Mesendoderm (in vitro differentiated cells): ENCODE measurements around the gene SPINK7.

Source experiments
- DNase-seq: peaks from one replicate; pipeline ENCODE4 v3.0.0; 2013
- H2AK5ac ChIP-seq: 2 replicates; pipeline ENCODE4 v1.6.1; 2013; ENCODE audit warnings: low read length, inconsistent platforms
- H2BK120ac ChIP-seq: 2 replicates; pipeline ENCODE4 v1.6.1; 2013; ENCODE audit warnings: low read depth, mild to moderate bottlenecking, low read length, moderate library complexity, mixed read lengths
- H2BK15ac ChIP-seq: replicated peaks from 2 replicates; pipeline ENCODE4 v1.6.1; 2013; ENCODE audit warnings: low read depth, mild to moderate bottlenecking, moderate library complexity
- H2BK5ac ChIP-seq: 2 replicates; pipeline ENCODE4 v1.6.1; 2013; ENCODE audit warnings: low read length, inconsistent platforms
- H3K18ac ChIP-seq: 2 replicates; pipeline ENCODE4 v1.6.1; 2013; ENCODE audit warnings: mild to moderate bottlenecking, low read length, mixed read lengths
- H3K23ac ChIP-seq: one replicate; pipeline ENCODE4 v1.6.1; 2013; ENCODE audit warnings: low read length
- H3K27ac ChIP-seq: 2 replicates; pipeline ENCODE4 v1.5.1; 2013; ENCODE audit warnings: low read depth, mild to moderate bottlenecking, inconsistent platforms, low read length, moderate library complexity
- H3K27me3 ChIP-seq: 2 replicates; pipeline ENCODE4 v1.6.1; 2013; ENCODE audit warnings: low read length, control low read depth, mild to moderate bottlenecking, inconsistent platforms; ENCODE audit not compliant: insufficient read depth, poor library complexity
- H3K36me3 ChIP-seq: 2 replicates; pipeline ENCODE4 v1.6.1; 2013; ENCODE audit warnings: low read length, inconsistent platforms; ENCODE audit not compliant: control insufficient read depth, insufficient read depth
- H3K4ac ChIP-seq: one replicate; pipeline ENCODE4 v1.6.1; 2013; ENCODE audit warnings: low read depth, mild to moderate bottlenecking, low read length, moderate library complexity
- H3K4me1 ChIP-seq: 2 replicates; pipeline ENCODE4 v1.6.1; 2013; ENCODE audit warnings: low read depth, low read length, inconsistent platforms; ENCODE audit not compliant: control insufficient read depth
- H3K4me2 ChIP-seq: 2 replicates; pipeline ENCODE4 v1.6.1; 2013; ENCODE audit warnings: low read length
- H3K4me3 ChIP-seq: 2 replicates; pipeline ENCODE4 v1.5.1; 2013; ENCODE audit warnings: mild to moderate bottlenecking, low read length
- H3K56ac ChIP-seq: one replicate; pipeline ENCODE4 v1.6.1; 2013; ENCODE audit warnings: low read length
- H3K79me1 ChIP-seq: 2 replicates; pipeline ENCODE4 v1.6.1; 2013; ENCODE audit warnings: low read length, inconsistent platforms
- H3K79me2 ChIP-seq: 2 replicates; pipeline ENCODE4 v1.6.1; 2013; ENCODE audit warnings: mild to moderate bottlenecking, low read length; ENCODE audit not compliant: control insufficient read depth, insufficient read depth
- H3K9ac ChIP-seq: 2 replicates; pipeline ENCODE4 v1.6.1; 2013; ENCODE audit warnings: low read length, inconsistent platforms
- H4K5ac ChIP-seq: one replicate; pipeline ENCODE4 v1.6.1; 2013; ENCODE audit warnings: low read length
- H4K8ac ChIP-seq: one replicate; pipeline ENCODE4 v1.6.1; 2013; ENCODE audit warnings: low read depth, mild to moderate bottlenecking, control low read depth, low read length, moderate library complexity
- WGBS: extraction: QIAGEN DNeasy Blood & Tissue Kit; methylation state at CpG from one replicate; pipeline ENCODE4 v1.1.7; 2013; ENCODE audit warnings: low lambda C conversion rate, missing lambda C conversion rate; ENCODE audit not compliant: insufficient coverage; ENCODE audit errors: extremely low coverage; 5-methylcytosine and 5-hydroxymethylcytosine counted together

SPINK7 gene

DNA sequence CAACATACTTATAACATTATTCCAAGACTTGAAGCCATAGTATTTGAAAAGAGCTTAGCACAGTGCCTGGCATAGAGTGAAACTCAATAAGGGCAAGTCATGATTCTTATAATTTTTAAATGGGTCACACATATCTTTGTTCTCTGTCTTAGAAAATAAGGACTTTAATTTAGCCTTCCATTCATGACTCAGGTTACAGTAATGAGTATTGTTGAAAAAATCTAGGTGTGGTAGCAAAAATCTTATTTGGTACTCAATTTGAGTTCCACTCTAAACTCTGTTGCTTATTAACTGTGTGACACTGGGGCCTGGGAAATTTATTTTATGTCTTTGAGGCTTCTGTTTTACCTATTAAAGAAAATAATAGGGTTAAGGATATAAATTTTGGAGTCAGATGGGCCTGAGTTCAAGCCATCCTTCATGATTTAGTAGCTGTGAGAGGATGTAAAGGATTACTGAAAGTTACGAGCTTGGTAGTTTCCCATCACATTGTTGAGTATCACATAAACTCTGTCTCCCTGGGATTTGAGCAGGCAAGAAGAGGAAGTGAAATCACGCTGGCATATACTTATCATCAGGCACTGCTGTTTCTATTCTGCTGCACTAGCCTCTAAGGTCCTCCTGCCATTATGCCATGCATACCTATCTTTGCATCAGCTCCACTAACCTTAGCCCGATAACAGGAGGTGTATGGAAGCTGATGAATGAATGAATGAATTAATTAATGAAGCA is 24.6 kb downstream of the SPINK7 start:
- no peak overlapping the region for H3K18ac ChIP-seq

DNA sequence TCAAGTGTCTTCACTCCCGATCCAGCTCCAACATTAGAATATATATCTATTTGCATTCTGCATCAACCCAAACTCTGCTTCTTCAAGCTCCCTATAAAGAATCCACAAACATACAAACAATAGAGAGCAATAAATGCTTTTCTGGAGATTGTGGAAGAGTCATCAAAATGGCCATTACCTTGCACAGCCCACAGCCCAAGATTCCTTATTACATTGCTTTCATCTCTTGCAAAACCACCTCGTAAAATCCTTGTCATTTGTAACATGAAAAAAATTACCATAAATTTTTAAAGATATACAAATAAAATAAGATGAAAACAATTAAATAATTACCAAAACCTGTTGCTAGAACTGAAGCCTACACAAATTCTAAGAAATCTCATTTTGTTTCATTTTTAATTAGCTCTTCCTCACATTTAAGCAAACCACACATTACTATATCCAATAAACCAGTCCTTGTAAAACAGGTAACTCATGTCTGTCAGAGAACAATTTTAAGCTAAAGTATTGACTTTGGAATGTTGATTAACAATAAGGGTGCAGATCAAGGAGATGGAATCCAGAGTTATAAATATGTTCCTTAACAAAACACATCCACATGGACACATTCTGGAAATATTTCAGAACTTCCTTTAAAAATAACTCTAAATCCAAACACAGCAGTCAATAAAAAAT is 30.3 kb downstream of the SPINK7 start:
- H3K27ac ChIP-seq, result no peak overlapping the region
- WGBS, result no CpG with 5 or more reads among the region's 2 CpGs

More for the DNA sequence above, 24.6 kb downstream of the SPINK7 start:
- Histone ChIP-seq H3K36me3 (no peaks in the 10 kb centered on the region), H3K27me3 (no peaks in the 10 kb centered on the region), H3K4ac (no peak overlapping the region), H2AK5ac (no peak overlapping the region), H4K5ac (no peak overlapping the region), H2BK15ac (no peak overlapping the region), H3K4me1 (no peaks in the 10 kb centered on the region), H3K23ac (no peak overlapping the region), H4K8ac (no peak overlapping the region), H3K4me3 (no peak overlapping the region), H3K27ac (no peak overlapping the region), H3K56ac (no peak overlapping the region), H2BK5ac (no peak overlapping the region), H2BK120ac (no peak overlapping the region), H3K9ac (no peak overlapping the region), H3K79me1 (no peaks in the 10 kb centered on the region), H3K4me2 (no peak overlapping the region), H3K79me2 (no peaks in the 10 kb centered on the region)
- no peak for DNase-seq
- no CpG with 5 or more reads among the region's 3 CpGs for WGBS

DNA sequence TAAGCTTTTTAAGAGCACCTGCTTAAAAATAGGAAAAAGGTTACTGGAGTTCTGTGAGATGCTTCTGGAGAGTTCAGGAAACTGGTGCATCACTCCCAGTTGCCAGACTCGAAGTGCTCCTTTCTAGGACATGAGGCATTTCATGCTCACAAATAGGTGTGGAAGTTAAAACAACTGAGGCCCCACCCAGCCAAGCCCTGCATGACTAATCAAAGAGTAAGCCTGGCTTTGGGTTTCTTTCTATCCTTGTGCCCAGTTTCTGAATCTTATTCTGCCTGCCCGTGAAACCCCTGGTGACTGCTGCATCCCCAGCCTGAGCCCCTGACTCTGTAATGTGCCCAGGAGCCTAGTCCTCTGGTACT is 30.8 kb downstream of the SPINK7 start:
- no peak overlapping the region for H3K4me3 ChIP-seq
- H3K4me2 ChIP-seq, result no peak overlapping the region
- no peak overlapping the region for H4K5ac ChIP-seq
- no peaks in the 10 kb centered on the region for H3K36me3 ChIP-seq
- no peak for DNase-seq
- H3K27ac ChIP-seq, result no peak overlapping the region
- H3K23ac ChIP-seq, result no peak overlapping the region
- no peaks in the 10 kb centered on the region for H3K79me1 ChIP-seq
- H2AK5ac ChIP-seq, result no peak overlapping the region
- no peak overlapping the region for H4K8ac ChIP-seq
- H3K4me1 ChIP-seq, result no peaks in the 10 kb centered on the region
- no peaks in the 10 kb centered on the region for H3K79me2 ChIP-seq
- H3K18ac ChIP-seq, result no peak overlapping the region
- H3K56ac ChIP-seq, result no peak overlapping the region
- no peaks in the 10 kb centered on the region for H3K27me3 ChIP-seq
- H2BK120ac ChIP-seq, result no peak overlapping the region
- H2BK5ac ChIP-seq, result no peak overlapping the region
- no peak overlapping the region for H3K9ac ChIP-seq
- no peak overlapping the region for H3K4ac ChIP-seq
- no CpG with 5 or more reads among the region's 2 CpGs for WGBS
- no peak overlapping the region for H2BK15ac ChIP-seq

More for the DNA sequence above, 30.3 kb downstream of the SPINK7 start:
- Histone ChIP-seq H2BK5ac (no peak overlapping the region), H2BK120ac (no peak overlapping the region), H3K18ac (no peak overlapping the region), H2AK5ac (no peak overlapping the region), H2BK15ac (no peak overlapping the region), H3K36me3 (no peaks in the 10 kb centered on the region), H3K23ac (no peak overlapping the region), H3K4me1 (no peaks in the 10 kb centered on the region), H3K4me2 (no peak overlapping the region), H3K79me2 (no peaks in the 10 kb centered on the region), H4K5ac (no peak overlapping the region), H3K56ac (no peak overlapping the region), H3K9ac (no peak overlapping the region), H3K4me3 (no peak overlapping the region), H4K8ac (no peak overlapping the region), H3K79me1 (no peaks in the 10 kb centered on the region), H3K4ac (no peak overlapping the region), H3K27me3 (no peaks in the 10 kb centered on the region)
- DNase-seq, result no peak

DNA sequence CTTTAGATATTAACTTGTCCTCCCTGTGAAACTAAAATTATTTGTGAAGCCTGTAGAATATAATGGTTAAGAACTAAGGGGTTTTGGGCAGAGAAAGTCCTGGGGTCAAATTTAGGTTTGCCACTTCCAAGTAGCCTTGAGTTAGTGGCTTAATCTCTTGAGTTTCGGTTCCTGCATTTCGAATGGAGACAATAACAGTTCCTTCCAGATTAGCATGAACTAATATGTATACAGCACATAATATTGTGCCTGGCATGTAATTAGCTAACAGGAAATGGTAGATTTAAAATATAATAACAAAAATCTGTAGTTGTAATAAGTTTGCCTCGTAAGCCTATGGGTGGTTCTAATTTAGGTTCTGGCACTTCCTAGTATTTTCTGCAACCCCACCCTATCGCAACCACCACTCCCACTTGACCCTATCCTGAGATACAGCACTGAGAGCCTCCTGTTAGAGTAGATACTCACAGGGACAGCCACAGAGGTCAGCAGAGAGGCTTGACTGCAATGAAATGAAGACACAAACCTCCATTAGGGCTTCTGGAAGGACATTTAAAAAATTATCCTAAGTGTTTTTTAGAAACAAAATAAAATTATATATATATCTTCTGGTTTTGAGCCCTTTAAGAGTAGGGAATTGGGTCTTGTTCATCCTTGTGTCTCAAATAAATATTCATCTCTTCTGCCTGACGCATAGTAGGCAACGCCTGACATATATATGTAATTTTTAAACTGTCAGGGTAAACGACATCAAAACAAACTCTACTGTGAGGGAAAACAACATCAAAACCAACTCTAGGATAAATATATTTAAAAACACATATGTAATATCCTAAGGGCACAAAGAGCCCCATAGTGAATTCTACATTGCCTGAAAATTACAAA is 31.6 kb downstream of the SPINK7 start:
- H2BK15ac ChIP-seq, result no peak overlapping the region
- no peak overlapping the region for H3K4me3 ChIP-seq
- no CpG with 5 or more reads among the region's 7 CpGs for WGBS
- H3K9ac ChIP-seq, result no peak overlapping the region
- H3K27ac ChIP-seq, result no peak overlapping the region
- no peak overlapping the region for H3K4me2 ChIP-seq
- H3K79me1 ChIP-seq, result no peaks in the 10 kb centered on the region
- no peak overlapping the region for H3K56ac ChIP-seq
- no peak overlapping the region for H3K23ac ChIP-seq
- H4K8ac ChIP-seq, result no peak overlapping the region
- no peak overlapping the region for H3K4ac ChIP-seq
- no peaks in the 10 kb centered on the region for H3K36me3 ChIP-seq
- H2AK5ac ChIP-seq, result no peak overlapping the region
- H3K18ac ChIP-seq, result no peak overlapping the region
- no peaks in the 10 kb centered on the region for H3K79me2 ChIP-seq
- H3K4me1 ChIP-seq, result no peaks in the 10 kb centered on the region
- no peak overlapping the region for H2BK5ac ChIP-seq
- H4K5ac ChIP-seq, result no peak overlapping the region
- no peak for DNase-seq
- no peak overlapping the region for H2BK120ac ChIP-seq
- no peaks in the 10 kb centered on the region for H3K27me3 ChIP-seq

DNA sequence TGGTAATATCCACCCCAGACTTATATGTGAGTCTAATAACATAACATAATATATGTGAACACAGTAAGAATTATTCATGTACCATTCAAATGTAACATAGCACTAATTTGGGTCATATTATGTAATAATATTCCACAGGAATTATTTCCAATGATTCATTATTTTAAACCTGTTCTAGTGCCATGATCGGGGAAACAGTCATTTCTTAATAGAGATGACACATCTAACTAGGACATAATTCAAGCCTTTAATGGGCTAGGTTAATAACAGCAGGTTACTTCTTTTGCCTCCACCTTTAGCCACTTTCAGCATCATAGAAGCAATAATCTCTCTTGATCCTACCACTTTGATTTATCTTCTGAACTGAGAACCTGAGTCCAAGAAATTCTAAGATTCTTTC is 35.5 kb downstream of the SPINK7 start:
- WGBS, result no CpG with 5 or more reads among the region's 1 CpG
- DNase-seq, result no peak
- Histone ChIP-seq H2AK5ac (no peak overlapping the region), H3K56ac (no peak overlapping the region), H4K8ac (no peak overlapping the region), H3K18ac (no peak overlapping the region), H2BK120ac (no peak overlapping the region), H3K36me3 (no peaks in the 10 kb centered on the region), H3K23ac (no peak overlapping the region), H3K4me1 (no peaks in the 10 kb centered on the region), H2BK5ac (no peak overlapping the region), H2BK15ac (no peak overlapping the region), H3K27me3 (no peaks in the 10 kb centered on the region), H3K79me2 (no peaks in the 10 kb centered on the region), H3K79me1 (no peaks in the 10 kb centered on the region), H3K27ac (no peak overlapping the region), H4K5ac (no peak overlapping the region), H3K9ac (no peak overlapping the region), H3K4ac (no peak overlapping the region), H3K4me3 (no peak overlapping the region), H3K4me2 (no peak overlapping the region)
